Measurements from ENCODE around the gene WWC1.

Gene WWC1

GRCh38 chr5:168375214-168375613 is 83.8 kb downstream of the WWC1 start:
- TF ChIP-seq CTCF (IDR thresholded peaks at IDR 0.05), result no peak

DNA sequence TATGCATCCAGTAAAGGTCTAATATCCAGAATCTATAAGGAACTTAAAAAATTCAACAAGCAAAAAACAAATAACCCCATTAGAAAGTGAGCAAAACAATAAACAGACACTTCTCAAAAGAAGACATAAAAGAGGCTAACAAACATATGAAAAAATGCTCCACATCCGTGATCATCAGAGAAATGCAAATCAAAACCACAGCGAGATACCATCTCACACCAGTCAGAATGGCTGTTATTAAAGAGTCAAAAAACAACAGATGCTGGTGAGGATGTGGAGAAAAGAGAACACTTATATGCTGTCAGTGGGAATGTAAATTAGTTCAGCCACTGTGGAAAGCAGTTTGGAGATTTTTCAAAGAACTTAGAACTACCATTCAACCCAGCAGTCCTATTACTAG is 86.1 kb downstream of the WWC1 start:
- no peak for TF ChIP-seq CTCF (IDR thresholded peaks at IDR 0.05)

- no peak for TF ChIP-seq CTCF (IDR thresholded peaks at IDR 0.05)
These were observed 87.3 kb downstream of the WWC1 start for GRCh38 chr5:168378741-168379140.

- no peak for TF ChIP-seq CTCF (IDR thresholded peaks at IDR 0.05)
These were observed 91.0 kb downstream of the WWC1 start for GRCh38 chr5:168382421-168382820.

- TF ChIP-seq CTCF (IDR thresholded peaks at IDR 0.05), result no peak
These were observed 99.0 kb downstream of the WWC1 start for GRCh38 chr5:168390491-168390890.

DNA sequence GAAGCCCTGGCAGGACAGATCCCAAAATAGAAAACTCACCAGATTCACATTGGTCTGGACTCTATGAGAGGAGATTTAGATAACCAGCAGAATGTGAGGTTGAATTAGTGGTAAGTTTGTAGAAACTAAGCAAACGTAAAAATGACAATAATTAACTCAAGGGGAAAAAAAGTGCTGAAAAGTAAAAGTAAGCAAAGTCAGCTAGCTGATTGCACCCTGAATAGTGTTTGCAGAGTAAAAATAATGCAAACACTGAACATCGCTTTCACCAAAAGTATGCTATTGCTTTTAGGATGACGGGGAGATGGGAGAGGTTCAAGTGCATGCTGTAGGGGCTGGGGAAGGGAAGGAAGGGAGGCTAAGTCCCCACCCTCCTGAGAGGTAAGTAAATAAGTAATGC is 102.3 kb downstream of the WWC1 start:
- no peak for TF ChIP-seq CTCF (IDR thresholded peaks at IDR 0.05)

DNA sequence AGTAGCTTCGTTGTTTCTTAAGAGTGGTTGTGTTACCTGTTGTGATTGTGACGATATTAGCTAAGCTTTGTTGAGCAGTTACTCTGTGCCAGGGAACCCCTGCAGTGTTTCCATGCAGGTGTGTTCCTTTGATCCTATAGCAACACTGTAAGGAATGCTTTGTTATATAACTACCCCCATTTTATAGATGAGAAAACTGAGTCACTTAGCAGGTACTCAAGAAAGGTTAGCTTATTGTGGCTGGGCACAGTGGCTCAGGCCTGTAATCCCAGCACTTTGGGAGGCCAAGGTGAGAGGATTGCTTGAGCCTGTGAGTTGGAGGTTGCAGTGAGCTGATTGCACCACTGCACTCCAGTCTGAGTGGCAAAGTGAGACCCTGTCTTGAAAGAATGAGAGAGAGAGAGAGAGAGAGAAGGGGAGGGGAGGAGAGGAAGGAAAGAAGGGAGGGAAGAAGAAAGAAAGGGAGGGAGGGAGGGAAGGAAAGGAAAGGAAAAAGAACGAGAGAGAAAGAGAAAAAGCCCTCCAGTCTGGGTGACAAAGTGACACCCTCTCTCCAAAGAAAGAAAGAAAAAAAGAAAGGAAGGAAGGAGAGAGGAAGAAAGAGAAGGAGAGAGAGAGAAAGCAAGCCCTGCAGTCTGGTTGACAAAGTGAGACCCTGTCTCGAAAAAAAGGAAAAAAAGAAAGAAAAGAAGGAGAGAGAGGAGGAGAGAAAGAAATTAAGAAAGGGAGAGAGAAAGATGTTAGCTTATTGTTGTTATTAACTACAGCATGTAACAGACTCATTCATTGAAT is 109.2 kb downstream of the WWC1 start:
- no peak for TF ChIP-seq CTCF (IDR thresholded peaks at IDR 0.05)

DNA sequence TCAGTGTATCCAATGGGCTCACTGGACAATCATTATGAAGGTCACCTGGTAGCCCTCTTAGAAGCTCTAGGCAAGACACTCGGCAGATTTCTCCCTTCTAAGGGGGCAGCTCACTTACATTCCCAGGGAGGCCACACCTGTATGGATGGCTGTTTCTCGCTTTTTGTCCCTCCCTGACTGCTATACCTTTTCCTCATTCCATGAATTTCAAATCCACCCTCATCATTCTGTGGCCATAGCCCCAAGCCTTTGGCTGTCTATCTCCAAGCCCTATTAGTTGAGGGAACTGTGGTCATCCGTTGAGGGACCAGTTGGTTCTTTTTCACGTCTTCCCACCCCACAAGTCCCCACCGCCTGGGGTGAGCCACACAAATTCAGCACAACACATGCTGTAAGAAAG is 109.8 kb downstream of the WWC1 start:
- no peak for TF ChIP-seq CTCF (IDR thresholded peaks at IDR 0.05)

Measured in LNCAP (cell line).